ENCODE data around the gene HOMEZ.
"Not testable (repeated sequence)": the region's sequence is repeated elsewhere in the genome, so short reads cannot be mapped to it uniquely, and the experiment has no call there.

The HOMEZ gene

GRCh38 chr14:23275412-23275811 is 10.5 kb downstream of the HOMEZ start:
- no peak overlapping the region for H3K4me2 ChIP-seq (ENCODE audit: low read length)
- TF ChIP-seq CTCF (IDR thresholded peaks at IDR 0.05): no peak
- H3K79me2 ChIP-seq: peaks cover 7% of the 10 kb centered on the region
- H3K4me1 ChIP-seq: no peaks in the 10 kb centered on the region
- H3K4me3 ChIP-seq (ENCODE audit: low read depth, low read length): no peak overlapping the region
- H3K9ac ChIP-seq: no peak overlapping the region
- H3K9me3 ChIP-seq (ENCODE audit: control insufficient read depth, low read length): no peaks in the 10 kb centered on the region
- H3K27me3 ChIP-seq (ENCODE audit: control insufficient read depth, insufficient read depth, low read length): no peaks in the 10 kb centered on the region
- H2AFZ ChIP-seq: no peak overlapping the region
- H3K27ac ChIP-seq: no peak overlapping the region
- H3K36me3 ChIP-seq (ENCODE audit: control insufficient read depth, insufficient read depth, low read length): no peaks in the 10 kb centered on the region

DNA sequence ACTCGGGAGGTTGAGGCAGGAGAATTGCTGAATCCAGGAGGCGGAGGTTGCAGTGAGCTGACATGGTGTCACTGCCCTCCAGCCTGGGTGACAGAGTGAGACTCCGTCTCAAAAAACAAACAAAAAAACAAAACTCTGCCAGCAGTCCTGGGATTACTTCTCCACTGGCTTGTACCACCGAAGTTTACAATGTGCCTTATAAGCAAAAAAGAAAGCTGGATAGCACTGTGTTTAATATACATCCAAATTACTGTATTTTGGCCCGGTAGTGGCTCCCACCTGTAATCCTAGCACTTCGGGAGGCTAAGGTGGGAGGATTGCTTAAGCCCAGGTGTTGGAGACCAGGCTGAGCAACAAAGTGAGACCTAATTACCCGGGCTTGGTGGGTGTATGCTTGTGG is 16.7 kb downstream of the HOMEZ start:
- Histone ChIP-seq H3K27ac (no peak overlapping the region), H3K27me3 (ENCODE audit: control insufficient read depth, insufficient read depth, low read length) (no peaks in the 10 kb centered on the region), H3K36me3 (ENCODE audit: control insufficient read depth, insufficient read depth, low read length) (no peaks in the 10 kb centered on the region), H3K9ac (no peak overlapping the region), H3K4me1 (no peaks in the 10 kb centered on the region), H3K9me3 (ENCODE audit: control insufficient read depth, low read length) (no peaks in the 10 kb centered on the region), H2AFZ (no peak overlapping the region), H3K4me2 (ENCODE audit: low read length) (no peak overlapping the region), H3K4me3 (ENCODE audit: low read depth, low read length) (no peak overlapping the region), H3K79me2 (peaks cover 2% of the 10 kb centered on the region)
- TF ChIP-seq CTCF (IDR thresholded peaks at IDR 0.05): no peak

DNA sequence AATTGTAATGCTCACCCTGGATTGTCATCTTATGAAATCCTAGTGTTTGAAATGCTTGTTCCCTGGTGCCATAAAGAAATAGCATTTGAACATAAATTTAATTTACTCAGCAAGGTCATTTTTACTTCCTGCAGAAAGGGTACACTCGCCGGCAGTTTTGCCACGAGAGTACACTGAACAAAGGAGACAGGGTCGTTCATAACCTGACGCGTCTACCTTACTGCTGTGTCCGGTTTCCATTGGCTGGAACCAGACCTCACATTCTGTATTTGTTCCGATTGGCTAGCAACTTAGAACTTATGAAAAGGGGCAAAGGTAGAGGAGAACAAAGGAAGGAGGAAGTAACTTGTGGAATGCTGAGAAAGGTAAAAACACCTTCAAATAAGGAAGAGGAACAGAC is 25.1 kb downstream of the HOMEZ start:
- H3K27me3 ChIP-seq (ENCODE audit: control insufficient read depth, insufficient read depth, low read length); H3K4me3 ChIP-seq (ENCODE audit: low read depth, low read length): not testable (repeated sequence)

GRCh38 chr14:23259426-23259825 is 26.5 kb downstream of the HOMEZ start:
- no peak overlapping the region for H3K27ac ChIP-seq
- no peak overlapping the region for H3K4me3 ChIP-seq (ENCODE audit: low read depth, low read length)
- H3K9ac ChIP-seq: no peak overlapping the region
- H3K4me1 ChIP-seq: no peaks in the 10 kb centered on the region
- TF ChIP-seq CTCF (IDR thresholded peaks at IDR 0.05): no peak
- H2AFZ ChIP-seq: no peak overlapping the region
- H3K36me3 ChIP-seq (ENCODE audit: control insufficient read depth, insufficient read depth, low read length): no peaks in the 10 kb centered on the region
- H3K79me2 ChIP-seq: no peaks in the 10 kb centered on the region
- H3K9me3 ChIP-seq (ENCODE audit: control insufficient read depth, low read length): no peaks in the 10 kb centered on the region
- H3K27me3 ChIP-seq (ENCODE audit: control insufficient read depth, insufficient read depth, low read length): no peaks in the 10 kb centered on the region
- no peak overlapping the region for H3K4me2 ChIP-seq (ENCODE audit: low read length)

More for the DNA sequence above, 25.1 kb downstream of the HOMEZ start:
- H3K27ac ChIP-seq; H3K9me3 ChIP-seq (ENCODE audit: control insufficient read depth, low read length); H3K4me1 ChIP-seq; H3K36me3 ChIP-seq (ENCODE audit: control insufficient read depth, insufficient read depth, low read length); H2AFZ ChIP-seq; H3K9ac ChIP-seq; H3K4me2 ChIP-seq (ENCODE audit: low read length); H3K79me2 ChIP-seq: not testable (repeated sequence)

GRCh38 chr14:23258256-23258655 is 27.7 kb downstream of the HOMEZ start:
- H3K27ac ChIP-seq: no peak overlapping the region
- no peak overlapping the region for H2AFZ ChIP-seq
- H3K79me2 ChIP-seq: no peaks in the 10 kb centered on the region
- no peaks in the 10 kb centered on the region for H3K36me3 ChIP-seq (ENCODE audit: control insufficient read depth, insufficient read depth, low read length)
- H3K4me3 ChIP-seq (ENCODE audit: low read depth, low read length): no peak overlapping the region
- no peaks in the 10 kb centered on the region for H3K27me3 ChIP-seq (ENCODE audit: control insufficient read depth, insufficient read depth, low read length)
- H3K4me1 ChIP-seq: no peaks in the 10 kb centered on the region
- H3K9ac ChIP-seq: no peak overlapping the region
- H3K9me3 ChIP-seq (ENCODE audit: control insufficient read depth, low read length): no peaks in the 10 kb centered on the region
- no peak for TF ChIP-seq CTCF (IDR thresholded peaks at IDR 0.05)
- H3K4me2 ChIP-seq (ENCODE audit: low read length): no peak overlapping the region
